Keratinocyte (primary cell): Measurements from ENCODE around the gene POTEJ. TPM values are rescaled to one million over a fixed set of nuclear protein-coding genes. Genes with fewer than 3 reads are reported as not detected.
"Not testable (repeated sequence)": the region's sequence is repeated elsewhere in the genome, so short reads cannot be mapped to it uniquely, and the experiment has no call there.

Experiments used
- DNase-seq: peaks from one replicate; pipeline ENCODE4 v3.0.0-alpha.2; 2011; ENCODE audit warnings: low read depth, missing footprints, low spot score
- FAIRE-seq: peaks from 2 replicates; lab custom pipeline; 2011; peaks lifted over from hg19 to GRCh38; lab: Jason Lieb, UNC
- H2AFZ ChIP-seq: 2 replicates; pipeline ENCODE4 v1.6.0; 2012; ENCODE audit warnings: low read length, control low read depth, inconsistent platforms; ENCODE audit not compliant: control insufficient read depth
- H3K27ac ChIP-seq: 2 replicates; pipeline ENCODE4 v1.5.1; 2011; ENCODE audit warnings: low read length; ENCODE audit not compliant: control insufficient read depth, insufficient read depth
- H3K27me3 ChIP-seq: 3 replicates; pipeline ENCODE4 v1.6.0; 2011; ENCODE audit warnings: low read length; ENCODE audit not compliant: control insufficient read depth, insufficient read depth; ENCODE audit errors: extremely low read depth
- H3K36me3 ChIP-seq, 2 experiments: 2 replicates in 1 of 2; 3 replicates in 1 of 2; pipeline ENCODE4 v1.5.1; 2011; ENCODE audit warnings: low read length in 2 of 2, mild to moderate bottlenecking in 1 of 2; ENCODE audit not compliant: control insufficient read depth in 2 of 2, insufficient read depth in 2 of 2; ENCODE audit errors: extremely low read depth in 1 of 2
- H3K4me1 ChIP-seq: 3 replicates; pipeline ENCODE4 v1.5.1; 2011; ENCODE audit warnings: low read length; ENCODE audit not compliant: control insufficient read depth, insufficient read depth; ENCODE audit errors: extremely low read depth
- H3K4me2 ChIP-seq: 3 replicates; pipeline ENCODE4 v1.6.0; 2011; ENCODE audit warnings: low read depth, low read length; ENCODE audit not compliant: control insufficient read depth, insufficient read depth; ENCODE audit errors: extremely low read depth
- H3K4me3 ChIP-seq, 3 experiments: fragments of 200-600 bp in 1 of 3; sonication (generic) in 1 of 3; 2 replicates in 2 of 3; 3 replicates in 1 of 3; pipeline ENCODE4 v1.5.1; 2011 to 2016; ENCODE audit warnings: low read length in 3 of 3, mild to moderate bottlenecking in 3 of 3, control low read depth in 2 of 3, inconsistent platforms in 1 of 3, low read depth in 1 of 3, mixed read lengths in 1 of 3, mixed run types in 1 of 3, moderate library complexity in 1 of 3; ENCODE audit not compliant: control insufficient read depth in 2 of 3, insufficient read depth in 2 of 3; ENCODE audit errors: extremely low read depth in 1 of 3
- H3K79me2 ChIP-seq: 2 replicates; pipeline ENCODE4 v1.6.0; 2012; ENCODE audit warnings: low read length; ENCODE audit not compliant: control insufficient read depth, insufficient read depth
- H3K9ac ChIP-seq: 3 replicates; pipeline ENCODE4 v1.6.0; 2011; ENCODE audit warnings: low read length; ENCODE audit not compliant: control insufficient read depth, insufficient read depth; ENCODE audit errors: extremely low read depth
- H3K9me1 ChIP-seq: 3 replicates; pipeline ENCODE4 v1.6.0; 2011; ENCODE audit warnings: low read length; ENCODE audit not compliant: control insufficient read depth, insufficient read depth; ENCODE audit errors: extremely low read depth
- H3K9me3 ChIP-seq: 2 replicates; pipeline ENCODE4 v1.5.1; 2012; ENCODE audit warnings: low read depth, low read length; ENCODE audit not compliant: control insufficient read depth
- H4K20me1 ChIP-seq: 3 replicates; pipeline ENCODE4 v1.6.0; 2011; ENCODE audit warnings: low read length; ENCODE audit not compliant: control insufficient read depth, insufficient read depth; ENCODE audit errors: extremely low read depth
- dilution Hi-C: fragments of 300-500 bp; cut with MboI; formaldehyde crosslinking; loops from one replicate; pipeline ENCODE4 v1.7.0; 2020; ENCODE audit warnings: low sequenced_read_pairs; ENCODE audit not compliant: extremely low pct_ligation_motif_present
- polyA plus RNA-seq, 5 experiments: library from polyadenylated mRNA; depleted of rRNA in 3 of 5; stranded (reverse) in 3 of 5; stranded (forward) in 1 of 5; unstranded in 1 of 5; fragments of >200 nt; gene quantifications; 1 replicate in 1 of 5; 2 replicates in 3 of 5; 3 replicates in 1 of 5; pipeline versions ENCODE4 v1.2.1 to v1.2.3, GENCODE V29; 2011 to 2012; ENCODE audit warnings: missing spikeins in 2 of 5, low read depth in 1 of 5, low replicate concordance in 1 of 5

The POTEJ gene
- polyA plus RNA-seq, 1 donor (not counting 4 experiments of a cell fraction or from before 2014, with no cell fraction given), result not detected

- H3K9ac ChIP-seq, H2AFZ ChIP-seq, H3K36me3 ChIP-seq, H3K9me3 ChIP-seq, H3K27ac ChIP-seq, dilution Hi-C loops, FAIRE-seq, H4K20me1 ChIP-seq, H3K27me3 ChIP-seq, H3K4me3 ChIP-seq, H3K4me2 ChIP-seq, H3K4me1 ChIP-seq, DNase-seq, H3K79me2 ChIP-seq, H3K9me1 ChIP-seq: not testable (repeated sequence)
Measured at GRCh38 chr2:130609002-130609920, 2.0 kb upstream of the POTEJ start.

- H3K9ac ChIP-seq, H3K4me1 ChIP-seq, H3K27me3 ChIP-seq, H3K9me3 ChIP-seq, H3K79me2 ChIP-seq, H3K9me1 ChIP-seq, H3K36me3 ChIP-seq, H2AFZ ChIP-seq, DNase-seq, FAIRE-seq, H3K27ac ChIP-seq, H3K4me3 ChIP-seq, H4K20me1 ChIP-seq, dilution Hi-C loops, H3K4me2 ChIP-seq: not testable (repeated sequence)
Measured at GRCh38 chr2:130610486-130610885, 754 bp upstream of the POTEJ start.

GRCh38 chr2:130628784-130629475, 17.7 kb downstream of the POTEJ start:
- not testable (repeated sequence) for H2AFZ ChIP-seq, FAIRE-seq

GRCh38 chr2:130638973-130639372, 27.7 kb downstream of the POTEJ start:
- H3K79me2 ChIP-seq, H3K4me2 ChIP-seq, H3K4me3 ChIP-seq, H3K36me3 ChIP-seq, H3K27me3 ChIP-seq, H3K9me1 ChIP-seq, dilution Hi-C loops, H3K9me3 ChIP-seq, H3K4me1 ChIP-seq, DNase-seq, H4K20me1 ChIP-seq, H3K9ac ChIP-seq, FAIRE-seq, H3K27ac ChIP-seq, H2AFZ ChIP-seq: not testable (repeated sequence)

More at GRCh38 chr2:130628784-130629475, 17.7 kb downstream of the POTEJ start:
- H3K27ac ChIP-seq, dilution Hi-C loops, H3K4me3 ChIP-seq, H3K4me2 ChIP-seq, H3K27me3 ChIP-seq, H3K9me1 ChIP-seq, H3K9me3 ChIP-seq, H3K4me1 ChIP-seq, H3K36me3 ChIP-seq, H3K79me2 ChIP-seq, DNase-seq, H4K20me1 ChIP-seq, H3K9ac ChIP-seq: not testable (repeated sequence)
